Measurements from ENCODE around the gene KLHL29. TPM values are rescaled to one million over a fixed set of nuclear protein-coding genes. Genes with fewer than 3 reads are reported as not detected.

KLHL29 gene
- total and polyA plus RNA-seq, 2 experiments from 2014 or later = 3.8 to 9.9 TPM

DNA sequence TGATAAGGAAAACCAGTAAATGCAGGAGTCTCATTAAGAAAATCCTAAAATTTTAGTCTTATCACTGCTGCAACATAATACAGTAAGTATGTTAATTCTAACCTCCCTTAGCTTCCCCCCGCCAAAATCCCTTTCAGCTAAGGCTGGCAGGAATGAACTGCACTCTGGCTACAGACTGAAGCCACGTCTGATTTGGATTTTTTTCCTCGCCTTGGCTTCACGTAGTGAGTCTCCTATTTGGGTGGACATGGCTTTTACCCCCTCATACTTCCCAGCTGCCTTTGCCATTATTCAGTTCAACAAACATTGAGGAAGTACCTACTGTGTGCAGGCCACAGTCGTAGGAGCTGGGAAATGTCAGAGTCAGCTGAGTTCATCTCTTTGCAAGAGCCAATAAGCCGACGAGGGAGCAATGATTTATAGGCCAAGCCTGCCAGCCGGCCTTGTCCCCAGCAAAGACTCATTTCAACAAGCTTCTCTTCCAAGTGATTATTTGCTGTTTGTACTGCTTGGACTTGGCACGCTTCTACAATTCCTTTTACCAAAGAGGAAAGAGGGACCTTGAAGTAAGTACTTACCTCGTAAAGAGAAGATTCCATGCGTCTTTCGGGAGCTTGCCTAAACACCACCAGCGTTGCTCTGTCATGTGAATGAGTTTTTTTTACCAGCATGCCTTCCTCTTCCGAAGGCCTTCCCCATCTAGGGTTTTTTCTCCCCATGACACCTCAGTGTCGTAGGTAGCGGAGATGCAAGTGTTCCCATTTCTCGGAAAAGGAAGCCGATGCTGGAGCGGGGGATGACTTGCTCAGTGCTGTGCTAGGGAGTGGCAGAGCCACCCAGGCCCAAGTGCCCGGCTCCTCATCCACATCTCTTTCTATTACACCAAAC lies 138.6 kb downstream of the KLHL29 start:
- H3K4me2 ChIP-seq = peak overlapping the region; percentile 33
- no peaks in the 10 kb centered on the region for H3K79me2 ChIP-seq
- no peaks in the 10 kb centered on the region for H3K9me3 ChIP-seq (ENCODE audit: low read depth)
- H4K20me1 ChIP-seq (ENCODE audit: insufficient read depth, poor library complexity, severe bottlenecking) = no peaks in the 10 kb centered on the region
- DNase-seq (ENCODE audit: low spot score) = peak; percentile 31
- TF ChIP-seq EZH2phosphoT487 (IDR thresholded peaks at IDR 0.05; ENCODE audit: low read depth, severe bottlenecking, unreplicated experiment) (no peak), EZH2 (IDR thresholded peaks at IDR 0.05; ENCODE audit: borderline replicate concordance) (no peak)
- TF ChIP-seq, protein P1, sequence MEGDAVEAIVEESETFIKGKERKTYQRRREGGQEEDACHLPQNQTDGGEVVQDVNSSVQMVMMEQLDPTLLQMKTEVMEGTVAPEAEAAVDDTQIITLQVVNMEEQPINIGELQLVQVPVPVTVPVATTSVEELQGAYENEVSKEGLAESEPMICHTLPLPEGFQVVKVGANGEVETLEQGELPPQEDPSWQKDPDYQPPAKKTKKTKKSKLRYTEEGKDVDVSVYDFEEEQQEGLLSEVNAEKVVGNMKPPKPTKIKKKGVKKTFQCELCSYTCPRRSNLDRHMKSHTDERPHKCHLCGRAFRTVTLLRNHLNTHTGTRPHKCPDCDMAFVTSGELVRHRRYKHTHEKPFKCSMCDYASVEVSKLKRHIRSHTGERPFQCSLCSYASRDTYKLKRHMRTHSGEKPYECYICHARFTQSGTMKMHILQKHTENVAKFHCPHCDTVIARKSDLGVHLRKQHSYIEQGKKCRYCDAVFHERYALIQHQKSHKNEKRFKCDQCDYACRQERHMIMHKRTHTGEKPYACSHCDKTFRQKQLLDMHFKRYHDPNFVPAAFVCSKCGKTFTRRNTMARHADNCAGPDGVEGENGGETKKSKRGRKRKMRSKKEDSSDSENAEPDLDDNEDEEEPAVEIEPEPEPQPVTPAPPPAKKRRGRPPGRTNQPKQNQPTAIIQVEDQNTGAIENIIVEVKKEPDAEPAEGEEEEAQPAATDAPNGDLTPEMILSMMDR (IDR thresholded peaks at IDR 0.05; ENCODE audit: poor library complexity) = no peak
- H3K9me2 ChIP-seq (replicated peaks; ENCODE audit: insufficient read depth) = no peaks in the 10 kb centered on the region
- H2AFZ ChIP-seq = no peak overlapping the region
- peaks cover 20% of the 10 kb centered on the region for H3K4me1 ChIP-seq (ENCODE audit: insufficient read depth)
- WGBS (ENCODE audit: low lambda C conversion rate, missing lambda C conversion rate) = 62% methylated on average over 20 of the region's 20 CpGs
- H3K4me3 ChIP-seq = no peak overlapping the region
- H3K27me3 ChIP-seq = no peaks in the 10 kb centered on the region
- H3K27ac ChIP-seq = peak overlapping the region; percentile 75
- H3K36me3 ChIP-seq (replicated peaks; ENCODE audit: insufficient read depth, low read depth) = no peaks in the 10 kb centered on the region

- H3K4me2 ChIP-seq = peak overlapping the region; percentile 33
- no peaks in the 10 kb centered on the region for H3K9me2 ChIP-seq (replicated peaks; ENCODE audit: insufficient read depth)
- no peak for DNase-seq (ENCODE audit: low spot score)
- no peaks in the 10 kb centered on the region for H3K9me3 ChIP-seq (ENCODE audit: low read depth)
- no peak overlapping the region for H2AFZ ChIP-seq
- no peaks in the 10 kb centered on the region for H3K79me2 ChIP-seq
- no peak for TF ChIP-seq EZH2 (IDR thresholded peaks at IDR 0.05; ENCODE audit: borderline replicate concordance)
- TF ChIP-seq EZH2phosphoT487 (IDR thresholded peaks at IDR 0.05; ENCODE audit: low read depth, severe bottlenecking, unreplicated experiment) = no peak
- TF ChIP-seq, protein P1 (IDR thresholded peaks at IDR 0.05; ENCODE audit: poor library complexity) = no peak
- peaks cover 20% of the 10 kb centered on the region for H3K4me1 ChIP-seq (ENCODE audit: insufficient read depth)
- 73% methylated on average over 19 of the region's 19 CpGs for WGBS (ENCODE audit: low lambda C conversion rate, missing lambda C conversion rate)
- no peaks in the 10 kb centered on the region for H3K36me3 ChIP-seq (replicated peaks; ENCODE audit: insufficient read depth, low read depth)
- no peaks in the 10 kb centered on the region for H4K20me1 ChIP-seq (ENCODE audit: insufficient read depth, poor library complexity, severe bottlenecking)
- H3K4me3 ChIP-seq = no peak overlapping the region
- H3K27me3 ChIP-seq = no peaks in the 10 kb centered on the region
- H3K27ac ChIP-seq = peak overlapping the region; percentile 75
Observed at GRCh38 chr2:23524261-23524706, 139.3 kb downstream of the KLHL29 start.

GRCh38 chr2:23525137-23525765 lies 140.3 kb downstream of the KLHL29 start:
- Histone ChIP-seq H3K79me2 (no peaks in the 10 kb centered on the region), H3K27ac (peak overlapping the region; percentile 75), H3K4me3 (no peak overlapping the region), H3K4me1 (ENCODE audit: insufficient read depth) (peaks cover 20% of the 10 kb centered on the region), H4K20me1 (ENCODE audit: insufficient read depth, poor library complexity, severe bottlenecking) (no peaks in the 10 kb centered on the region), H3K9me3 (ENCODE audit: low read depth) (no peaks in the 10 kb centered on the region), H3K4me2 (no peak overlapping the region), H3K9me2 (replicated peaks; ENCODE audit: insufficient read depth) (no peaks in the 10 kb centered on the region), H3K36me3 (replicated peaks; ENCODE audit: insufficient read depth, low read depth) (no peaks in the 10 kb centered on the region), H2AFZ (no peak overlapping the region), H3K27me3 (no peaks in the 10 kb centered on the region)
- TF ChIP-seq EZH2 (IDR thresholded peaks at IDR 0.05; ENCODE audit: borderline replicate concordance) = no peak
- TF ChIP-seq EZH2phosphoT487 (IDR thresholded peaks at IDR 0.05; ENCODE audit: low read depth, severe bottlenecking, unreplicated experiment) = no peak
- DNase-seq (ENCODE audit: low spot score) = no peak
- WGBS (ENCODE audit: low lambda C conversion rate, missing lambda C conversion rate) = 95% methylated on average over 15 of the region's 16 CpGs

- TF ChIP-seq EZH2phosphoT487 (IDR thresholded peaks at IDR 0.05; ENCODE audit: low read depth, severe bottlenecking, unreplicated experiment) = no peak
- no peak for TF ChIP-seq EZH2 (IDR thresholded peaks at IDR 0.05; ENCODE audit: borderline replicate concordance)
- TF ChIP-seq, protein P1 (IDR thresholded peaks at IDR 0.05; ENCODE audit: poor library complexity) = no peak
- Histone ChIP-seq H3K4me1 (ENCODE audit: insufficient read depth) (peaks cover 24% of the 10 kb centered on the region), H3K9me3 (ENCODE audit: low read depth) (no peaks in the 10 kb centered on the region), H3K27ac (no peak overlapping the region), H4K20me1 (ENCODE audit: insufficient read depth, poor library complexity, severe bottlenecking) (no peaks in the 10 kb centered on the region), H3K36me3 (replicated peaks; ENCODE audit: insufficient read depth, low read depth) (no peaks in the 10 kb centered on the region), H3K9me2 (replicated peaks; ENCODE audit: insufficient read depth) (no peaks in the 10 kb centered on the region), H3K79me2 (no peaks in the 10 kb centered on the region), H3K27me3 (no peaks in the 10 kb centered on the region), H3K4me2 (no peak overlapping the region), H2AFZ (no peak overlapping the region), H3K4me3 (no peak overlapping the region)
- no peak for DNase-seq (ENCODE audit: low spot score)
- WGBS (ENCODE audit: low lambda C conversion rate, missing lambda C conversion rate) = 96% methylated on average over 19 of the region's 19 CpGs
Observed at GRCh38 chr2:23526114-23526513, 141.1 kb downstream of the KLHL29 start.

Measured in hepatocyte (in vitro differentiated cells).